Neuronal stem cell (in vitro differentiated cells): ENCODE data around the gene DPPA2.

Experiments used
- DNase-seq: peaks from one replicate; pipeline ENCODE4 v3.0.0-alpha.2; 2013; ENCODE audit warnings: low spot score
- H2AFZ ChIP-seq: one replicate; pipeline ENCODE4 v1.6.1; 2013; ENCODE audit warnings: mild to moderate bottlenecking, low read length, inconsistent platforms
- H2AK5ac ChIP-seq: 2 replicates; pipeline ENCODE4 v1.6.1; 2013; ENCODE audit warnings: low read depth, mild to moderate bottlenecking, inconsistent platforms, low read length, moderate library complexity, mixed read lengths
- H2BK120ac ChIP-seq: 2 replicates; pipeline ENCODE4 v1.6.1; 2013; ENCODE audit warnings: low read depth, mild to moderate bottlenecking, inconsistent platforms, low read length, moderate library complexity, mixed read lengths
- H2BK12ac ChIP-seq: one replicate; pipeline ENCODE4 v1.6.1; 2013; ENCODE audit warnings: low read length, inconsistent platforms
- H2BK15ac ChIP-seq: 2 replicates; pipeline ENCODE4 v1.6.1; 2013; ENCODE audit warnings: mild to moderate bottlenecking, low read length, inconsistent platforms, mixed read lengths
- H2BK5ac ChIP-seq: one replicate; pipeline ENCODE4 v1.6.1; 2013; ENCODE audit warnings: inconsistent platforms, mild to moderate bottlenecking, low read length, moderate library complexity
- H3K14ac ChIP-seq: one replicate; pipeline ENCODE4 v1.6.1; 2013; ENCODE audit warnings: low read length, inconsistent platforms
- H3K18ac ChIP-seq: 2 replicates; pipeline ENCODE4 v1.6.1; 2013; ENCODE audit warnings: low read length, inconsistent platforms
- H3K23ac ChIP-seq: 2 replicates; pipeline ENCODE4 v1.6.1; 2013; ENCODE audit warnings: low read depth, mild to moderate bottlenecking, mixed read lengths, low read length, inconsistent platforms; ENCODE audit not compliant: poor library complexity
- H3K27ac ChIP-seq: replicated peaks from 3 replicates; pipeline ENCODE4 v1.5.1; 2013; ENCODE audit warnings: low read length, inconsistent platforms
- H3K27me3 ChIP-seq, 3 experiments: 2 replicates each; pipeline ENCODE4 v1.6.1; 2013; ENCODE audit warnings: low read length in 3 of 3, mild to moderate bottlenecking in 2 of 3, inconsistent platforms in 1 of 3, low read depth in 1 of 3, mixed read lengths in 1 of 3, moderate library complexity in 1 of 3; ENCODE audit not compliant: control insufficient read depth in 3 of 3, insufficient read depth in 3 of 3
- H3K36me3 ChIP-seq, 2 donors: replicated peaks in 1 of 2; 2 replicates each; pipeline ENCODE4 v1.6.1; 2013; ENCODE audit warnings: low read length in 2 of 2; ENCODE audit not compliant: control insufficient read depth in 2 of 2, insufficient read depth in 2 of 2
- H3K4ac ChIP-seq: 2 replicates; pipeline ENCODE4 v1.6.1; 2013; ENCODE audit warnings: inconsistent platforms, mild to moderate bottlenecking, low read length, moderate library complexity
- H3K4me1 ChIP-seq, 2 donors: 1 replicate in 1 of 2; 2 replicates in 1 of 2; pipeline ENCODE4 v1.6.1; 2013; ENCODE audit warnings: low read length in 2 of 2, low read depth in 1 of 2; ENCODE audit not compliant: control insufficient read depth in 2 of 2, insufficient read depth in 1 of 2
- H3K4me2 ChIP-seq: one replicate; pipeline ENCODE4 v1.6.1; 2013; ENCODE audit warnings: mild to moderate bottlenecking, low read length, inconsistent platforms; ENCODE audit not compliant: insufficient read depth, poor library complexity, severe bottlenecking
- H3K4me3 ChIP-seq, 2 donors: 2 replicates each; pipeline ENCODE4 v1.5.1; 2013; ENCODE audit warnings: low read length in 2 of 2, mild to moderate bottlenecking in 2 of 2, inconsistent platforms in 1 of 2, moderate library complexity in 1 of 2
- H3K79me1 ChIP-seq: one replicate; pipeline ENCODE4 v1.6.1; 2013; ENCODE audit warnings: low read depth, mild to moderate bottlenecking, inconsistent platforms, low read length, moderate library complexity
- H3K9ac ChIP-seq: one replicate; pipeline ENCODE4 v1.6.1; 2013; ENCODE audit warnings: mild to moderate bottlenecking, low read depth, low read length, inconsistent platforms; ENCODE audit not compliant: poor library complexity
- H3K9me3 ChIP-seq, 2 donors: replicated peaks in 1 of 2; 2 replicates each; pipeline versions ENCODE3 to v1.6.1; 2013; ENCODE audit warnings: low read length in 2 of 2, mild to moderate bottlenecking in 2 of 2, inconsistent platforms in 1 of 2, low read depth in 1 of 2, mixed read lengths in 1 of 2, moderate library complexity in 1 of 2; ENCODE audit not compliant: control insufficient read depth in 2 of 2, insufficient read depth in 1 of 2
- H4K8ac ChIP-seq: one replicate; pipeline ENCODE4 v1.6.1; 2013; ENCODE audit warnings: low read depth, mild to moderate bottlenecking, inconsistent platforms, low read length, moderate library complexity
- H4K91ac ChIP-seq: one replicate; pipeline ENCODE4 v1.6.1; 2013; ENCODE audit warnings: low read length, low read depth, mild to moderate bottlenecking, inconsistent platforms; ENCODE audit not compliant: poor library complexity
- WGBS, 2 donors: extraction: QIAGEN DNeasy Blood & Tissue Kit; methylation state at CpG; one replicate each; pipeline ENCODE4 v1.1.7; 2013; ENCODE audit warnings: missing lambda C conversion rate in 2 of 2, mixed read lengths in 1 of 2; ENCODE audit not compliant: insufficient read length in 2 of 2, insufficient replicate concordance in 1 of 2; ENCODE audit errors: extremely low coverage in 2 of 2; 5-methylcytosine and 5-hydroxymethylcytosine counted together

The DPPA2 gene

GRCh38 chr3:109270779-109271178 is 45.5 kb downstream of the DPPA2 start:
- Histone ChIP-seq H2BK15ac (no peak overlapping the region), H3K23ac (no peak overlapping the region), H3K36me3 (no peaks in the 10 kb centered on the region), H3K18ac (no peak overlapping the region), H3K27me3 (no peaks in the 10 kb centered on the region), H2BK12ac (no peak overlapping the region), H2BK120ac (no peak overlapping the region), H2BK5ac (no peak overlapping the region), H3K4ac (no peak overlapping the region), H3K79me1 (no peaks in the 10 kb centered on the region), H3K4me2 (no peak overlapping the region), H3K4me3 (no peak overlapping the region), H4K8ac (no peak overlapping the region), H4K91ac (no peak overlapping the region), H3K4me1 (no peaks in the 10 kb centered on the region), H3K9me3 (peaks cover 0 to 2% of the 10 kb centered on the region in 2 donors), H2AK5ac (no peak overlapping the region), H3K27ac (no peak overlapping the region), H3K14ac (no peak overlapping the region), H3K9ac (no peak overlapping the region), H2AFZ (no peak overlapping the region)
- no peak for DNase-seq
- WGBS, 2 donors: no CpG with 5 or more reads among the region's 7 CpGs

GRCh38 chr3:109269577-109270275 is 46.6 kb downstream of the DPPA2 start:
- no peak for DNase-seq
- no peaks in the 10 kb centered on the region for H3K79me1 ChIP-seq
- H3K27me3 ChIP-seq: no peaks in the 10 kb centered on the region
- no peak overlapping the region for H2AK5ac ChIP-seq
- no peak overlapping the region for H3K27ac ChIP-seq
- no peak overlapping the region for H3K4ac ChIP-seq
- H3K4me1 ChIP-seq: no peaks in the 10 kb centered on the region
- no peak overlapping the region for H4K8ac ChIP-seq
- H3K9me3 ChIP-seq: peaks cover 0 to 2% of the 10 kb centered on the region in 2 donors
- H3K4me3 ChIP-seq: no peak overlapping the region
- no peak overlapping the region for H2AFZ ChIP-seq
- H2BK15ac ChIP-seq: no peak overlapping the region
- no peak overlapping the region for H4K91ac ChIP-seq
- H3K9ac ChIP-seq: no peak overlapping the region
- no peak overlapping the region for H3K14ac ChIP-seq
- WGBS, 2 donors: no CpG with 5 or more reads among the region's 6 CpGs
- no peaks in the 10 kb centered on the region for H3K36me3 ChIP-seq
- no peak overlapping the region for H2BK120ac ChIP-seq
- H3K23ac ChIP-seq: no peak overlapping the region
- no peak overlapping the region for H3K18ac ChIP-seq
- no peak overlapping the region for H2BK5ac ChIP-seq
- no peak overlapping the region for H3K4me2 ChIP-seq
- no peak overlapping the region for H2BK12ac ChIP-seq

GRCh38 chr3:109268181-109268580 is 48.1 kb downstream of the DPPA2 start:
- Histone ChIP-seq H3K79me1 (no peaks in the 10 kb centered on the region), H2AK5ac (no peak overlapping the region), H3K23ac (no peak overlapping the region), H3K27me3 (no peaks in the 10 kb centered on the region), H3K9ac (no peak overlapping the region), H3K4me1 (no peaks in the 10 kb centered on the region), H4K8ac (no peak overlapping the region), H2BK15ac (no peak overlapping the region), H2BK5ac (no peak overlapping the region), H3K36me3 (no peaks in the 10 kb centered on the region), H3K9me3 (peaks cover 0 to 2% of the 10 kb centered on the region in 2 donors), H3K14ac (no peak overlapping the region), H2AFZ (no peak overlapping the region), H3K4me3 (no peak overlapping the region), H2BK120ac (no peak overlapping the region), H3K27ac (no peak overlapping the region), H3K18ac (no peak overlapping the region), H2BK12ac (no peak overlapping the region), H3K4me2 (no peak overlapping the region), H3K4ac (no peak overlapping the region), H4K91ac (no peak overlapping the region)
- DNase-seq: no peak
- no CpG with 5 or more reads among the region's 1 CpG for WGBS, 2 donors

GRCh38 chr3:109265295-109265694 is 51.0 kb downstream of the DPPA2 start:
- peaks cover 0 to 2% of the 10 kb centered on the region in 2 donors for H3K9me3 ChIP-seq
- H3K23ac ChIP-seq: no peak overlapping the region
- no peaks in the 10 kb centered on the region for H3K4me1 ChIP-seq
- H3K27me3 ChIP-seq: no peaks in the 10 kb centered on the region
- no peak overlapping the region for H2BK120ac ChIP-seq
- no peaks in the 10 kb centered on the region for H3K79me1 ChIP-seq
- no peak overlapping the region for H3K14ac ChIP-seq
- no peak overlapping the region for H3K4me2 ChIP-seq
- no peak overlapping the region for H4K8ac ChIP-seq
- H2BK12ac ChIP-seq: no peak overlapping the region
- H2BK15ac ChIP-seq: no peak overlapping the region
- DNase-seq: no peak
- H4K91ac ChIP-seq: no peak overlapping the region
- H2AK5ac ChIP-seq: no peak overlapping the region
- H2BK5ac ChIP-seq: no peak overlapping the region
- no peak overlapping the region for H3K18ac ChIP-seq
- H3K4ac ChIP-seq: no peak overlapping the region
- no peak overlapping the region for H3K9ac ChIP-seq
- no peak overlapping the region for H3K27ac ChIP-seq
- H2AFZ ChIP-seq: no peak overlapping the region
- no CpG with 5 or more reads among the region's 2 CpGs for WGBS, 2 donors
- H3K36me3 ChIP-seq: no peaks in the 10 kb centered on the region
- H3K4me3 ChIP-seq: no peak overlapping the region
